Measurements from ENCODE around the gene PPL.

DNA sequence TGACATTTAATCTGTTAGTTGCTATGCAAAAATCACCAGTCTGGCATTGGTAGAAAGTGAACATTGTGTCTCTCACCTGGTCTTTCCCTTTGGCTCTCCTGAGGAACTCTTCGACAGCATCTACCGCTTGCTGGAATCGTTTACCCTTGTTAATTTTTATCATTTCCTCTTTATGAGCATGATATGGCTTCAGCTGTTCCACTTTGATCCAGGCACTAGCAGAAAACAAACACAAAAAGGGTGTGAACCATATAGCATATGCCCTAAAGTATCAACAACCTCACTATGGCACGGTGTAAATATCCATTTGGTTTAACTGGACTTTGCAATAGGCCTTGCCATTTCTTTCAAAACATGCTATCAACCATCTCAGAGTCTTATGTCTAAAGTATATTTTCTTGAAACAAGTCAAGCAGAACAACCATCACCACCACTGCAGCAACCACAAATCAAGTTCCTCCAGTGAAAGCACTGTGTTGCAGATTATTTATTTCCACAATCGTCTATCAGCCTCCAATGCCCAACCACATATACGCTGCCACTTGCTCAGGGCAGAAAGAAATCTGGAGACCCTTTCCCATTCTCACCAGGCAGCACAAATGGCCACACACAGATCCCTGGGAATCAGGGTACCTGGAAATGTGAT lies 104.1 kb downstream of the PPL start:
- TF ChIP-seq POLR2A (IDR thresholded peaks at IDR 0.05): no peak
- TF ChIP-seq, protein P1, sequence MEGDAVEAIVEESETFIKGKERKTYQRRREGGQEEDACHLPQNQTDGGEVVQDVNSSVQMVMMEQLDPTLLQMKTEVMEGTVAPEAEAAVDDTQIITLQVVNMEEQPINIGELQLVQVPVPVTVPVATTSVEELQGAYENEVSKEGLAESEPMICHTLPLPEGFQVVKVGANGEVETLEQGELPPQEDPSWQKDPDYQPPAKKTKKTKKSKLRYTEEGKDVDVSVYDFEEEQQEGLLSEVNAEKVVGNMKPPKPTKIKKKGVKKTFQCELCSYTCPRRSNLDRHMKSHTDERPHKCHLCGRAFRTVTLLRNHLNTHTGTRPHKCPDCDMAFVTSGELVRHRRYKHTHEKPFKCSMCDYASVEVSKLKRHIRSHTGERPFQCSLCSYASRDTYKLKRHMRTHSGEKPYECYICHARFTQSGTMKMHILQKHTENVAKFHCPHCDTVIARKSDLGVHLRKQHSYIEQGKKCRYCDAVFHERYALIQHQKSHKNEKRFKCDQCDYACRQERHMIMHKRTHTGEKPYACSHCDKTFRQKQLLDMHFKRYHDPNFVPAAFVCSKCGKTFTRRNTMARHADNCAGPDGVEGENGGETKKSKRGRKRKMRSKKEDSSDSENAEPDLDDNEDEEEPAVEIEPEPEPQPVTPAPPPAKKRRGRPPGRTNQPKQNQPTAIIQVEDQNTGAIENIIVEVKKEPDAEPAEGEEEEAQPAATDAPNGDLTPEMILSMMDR (IDR thresholded peaks at IDR 0.05): no peak

All from testis (tissue), 2 donors.